Heart left ventricle (tissue), 16 donors: ENCODE measurements around the gene MGMT. TPM values are rescaled to one million over a fixed set of nuclear protein-coding genes. Genes with fewer than 3 reads are reported as not detected.

Source experiments
- ATAC-seq, 4 donors: fragments of 200-7000 bp; cut with Tn5 transposase; one replicate each; pipeline ENCODE4 v1.9.1; 2020 to 2022; ENCODE audit warnings: moderate library complexity in 4 of 4, mild to moderate bottlenecking in 3 of 4, moderate number of reproducible peaks in 1 of 4
- DNase-seq, 5 donors: peaks; one replicate each; pipeline ENCODE4 v3.0.0-alpha.2; 2020
- H3K27ac ChIP-seq, 12 donors: fragments of 200-600 bp; sonication (generic) in 4 of 12; one replicate each; pipeline versions ENCODE4 v1.5.0 to v1.8.0; 2016 to 2022; ENCODE audit warnings: mild to moderate bottlenecking in 2 of 12
- H3K27me3 ChIP-seq, 9 donors: fragments of 200-600 bp; sonication (generic) in 2 of 9; one replicate each; pipeline versions ENCODE4 v1.5.1 to v1.8.0; 2016 to 2022; ENCODE audit warnings: mild to moderate bottlenecking in 3 of 9
- H3K36me3 ChIP-seq, 9 donors: fragments of 200-600 bp; sonication (generic) in 2 of 9; one replicate each; pipeline versions ENCODE4 v1.5.0 to v1.8.0; 2018 to 2022; ENCODE audit warnings: mild to moderate bottlenecking in 2 of 9
- H3K4me1 ChIP-seq, 12 donors: fragments of 200-600 bp; sonication (generic) in 4 of 12; one replicate each; pipeline versions ENCODE4 v1.5.0 to v1.8.0; 2016 to 2022; ENCODE audit warnings: mild to moderate bottlenecking in 3 of 12
- H3K4me3 ChIP-seq, 12 donors: fragments of 200-600 bp; sonication (generic) in 4 of 12; one replicate each; pipeline versions ENCODE4 v1.5.0 to v1.8.0; 2017 to 2022; ENCODE audit warnings: mild to moderate bottlenecking in 9 of 12, moderate library complexity in 4 of 12
- H3K9me3 ChIP-seq, 12 donors: fragments of 200-600 bp; sonication (generic) in 4 of 12; one replicate each; pipeline versions ENCODE4 v1.5.0 to v1.8.0; 2016 to 2022; ENCODE audit warnings: mild to moderate bottlenecking in 1 of 12
- POLR2A ChIP-seq, 2 donors: fragments of 450-650 bp; IDR thresholded peaks; one replicate each; pipeline ENCODE4 v1.6.1; 2017; ENCODE audit warnings: antibody characterized with exemption in 2 of 2, mild to moderate bottlenecking in 2 of 2, moderate library complexity in 2 of 2
- WGBS, 4 donors: extraction: QIAGEN DNeasy Blood & Tissue Kit in 2 of 4; methylation state at CpG; one replicate each; pipeline versions ENCODE4 v1.1.5 to v1.1.7; 2013 to 2018; 5-methylcytosine and 5-hydroxymethylcytosine counted together
- intact Hi-C, 10 donors: fragments of 100-400 bp; cut with DNase I; formaldehyde crosslinking; loops; one replicate each; pipeline versions ENCODE4 v1.11.1 to v1.14.2; 2022
- polyA plus RNA-seq, 2 donors: library from polyadenylated mRNA; stranded (reverse); fragments of 200-250 nt; gene quantifications; one replicate each; pipeline ENCODE4 v1.2.3, GENCODE V29; 2013
- total RNA-seq, 9 donors: library from RNA; depleted of rRNA in 2 of 9; stranded (reverse); fragments of >200 nt in 2 of 9; fragmentation: NEBNext Ultra II Directional in 3 of 9; extraction: Animal tissue kit (Norgen Biotek cat#: 25700) in 3 of 9; gene quantifications; one replicate each; pipeline versions ENCODE4 v1.1.0 to v1.2.4, GENCODE V29; 2016 to 2023
- TF ChIP-seq, protein P1 (sequence below), 12 donors: fragments of 200-600 bp; sonication (generic) in 4 of 12; IDR thresholded peaks; one replicate each; pipeline versions ENCODE4 v1.5.0 to v1.8.0; 2018 to 2022; ENCODE audit warnings: antibody characterized with exemption in 12 of 12, mild to moderate bottlenecking in 5 of 12
- donor health status: ischemic (EF 13 %, LVEDD 7.1; RV severe dilation, severe dysfunction).
- donor health status: healthy with polysubstance abuse.
- donor health status: DM: no; HTN: yes; CAD: no.
- donor health status: DM: no; HTN: no; CAD: no.
- donor health status: ischemic (EF 25% LVEDD 6.9; RV normal size, moderate dysfunction).
- donor health status: ischemic (EF 25% LVEDD 5.7; RV mildly dilated, moderate dysfunction).
- donor health status: healthy.
- donor health status: DM: yes; HTN: yes; CAD: no.
- donor health status: ischemic (EF 35%, LVEDD 5.7; RV mildly dilated, moderate dysfunction).
- donor health status: nonischemic (EF 11% LVEDD 7.7; RV severe dilation, severe dysfunction).
- donor health status: DM: yes; HTN: yes; CAD: no.
- donor health status: PGD.
- donor health status: ischemic (EF 29% LVEDD 5.4; RV normal size, mild dysfunction).
- donor health status: nonischemic (EF 23%, LVEDD 6.1; RV moderate dilation, normal function).

The MGMT gene
- total and polyA plus RNA-seq, 11 donors: 6.2 to 25.3 (median 11.6) TPM

DNA sequence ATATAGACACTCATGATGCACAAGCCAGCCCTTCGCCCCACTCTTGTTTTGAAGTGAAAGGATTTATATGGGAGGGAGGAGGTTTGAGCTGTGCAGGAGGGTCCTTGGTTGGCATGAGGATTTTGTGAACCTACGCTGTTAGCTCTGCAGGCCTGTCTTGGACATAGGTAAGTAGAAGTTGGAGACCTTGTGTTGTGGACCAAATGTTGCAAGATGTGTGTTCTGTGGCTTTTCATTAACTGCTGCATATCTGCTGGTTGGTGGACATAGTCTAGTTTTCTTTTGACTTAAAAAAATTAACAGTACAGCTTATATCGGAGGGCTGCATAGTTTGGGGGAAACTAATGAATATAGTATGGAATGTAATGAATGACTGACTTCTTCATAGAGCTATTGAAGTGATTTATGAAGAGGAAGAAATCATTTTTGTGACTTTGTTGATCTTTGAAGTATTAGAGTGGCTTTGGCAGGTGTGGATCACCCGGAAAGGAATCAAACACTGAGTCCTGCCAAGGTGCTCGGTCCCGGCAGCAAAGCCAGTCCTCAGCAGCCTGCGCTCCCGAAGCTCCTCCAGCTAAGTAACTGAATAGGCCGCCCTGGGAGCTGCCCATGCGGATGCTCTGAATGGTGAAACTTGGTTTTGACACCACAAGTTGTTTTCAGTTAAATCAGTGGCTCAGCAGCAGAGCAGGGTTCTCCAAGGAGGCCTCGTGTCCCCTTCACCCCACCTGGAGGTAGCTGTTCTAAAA, 3.2 kb downstream of the MGMT start:
- 78 to 83% (median 78%) methylated on average over 10 to 11 of the region's 11 CpGs for WGBS, 4 donors
- intact Hi-C loops: loop anchor here in 1 of 10 donors (10.0 kb wide), 1 partner anchor 495 kb away; the partner anchor contains the start of gene EBF3

DNA sequence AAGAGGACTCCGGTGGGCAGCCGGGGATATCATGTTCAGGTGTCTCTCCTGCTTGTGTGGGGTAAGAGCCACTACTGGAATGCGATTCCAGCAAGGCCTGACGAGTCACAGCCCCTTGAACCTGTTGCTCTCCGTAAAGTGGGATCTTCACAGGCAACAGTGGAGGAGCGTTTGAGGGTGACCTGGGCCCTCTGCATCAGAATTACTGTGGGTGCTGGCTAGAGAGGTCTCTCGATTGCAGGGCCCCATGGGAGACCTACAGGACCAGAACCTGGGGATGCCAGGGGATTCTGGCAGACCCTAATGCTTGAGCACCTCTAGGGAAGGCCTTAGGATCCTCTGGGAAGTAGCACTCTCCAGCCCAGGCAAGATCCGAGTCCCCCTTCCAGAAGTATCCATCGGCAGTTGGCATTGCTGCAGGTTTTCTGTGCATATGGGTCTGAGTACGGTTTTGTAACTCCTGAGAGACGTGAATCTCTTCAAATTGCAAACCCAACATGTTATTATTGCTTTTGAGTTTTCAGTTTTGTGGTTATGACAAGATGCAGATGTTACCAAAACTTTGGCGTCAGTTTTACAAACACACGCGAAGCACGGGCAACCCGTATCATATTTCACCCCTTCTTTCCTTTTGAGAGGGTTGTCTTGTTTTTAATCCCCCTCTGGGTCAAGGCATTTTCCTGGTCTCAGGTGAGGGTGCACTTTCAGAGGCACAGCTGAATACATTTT, 4.6 kb downstream of the MGMT start:
- 91 to 97% (median 93%) methylated on average over 16 of the region's 16 CpGs for WGBS, 4 donors
- DNase-seq (no peak), ATAC-seq (no peak)
- intact Hi-C loops: loop anchor here in 1 of 10 donors (10.0 kb wide), 1 partner anchor 493 kb away; the partner anchor contains the start of gene EBF3
- Histone ChIP-seq H3K27me3 (no peaks in the 10 kb centered on the region), H3K36me3 (peaks cover 0 to 21% (median 0%) of the 10 kb centered on the region in 9 donors), H3K27ac (no peak overlapping the region), H3K4me3 (no peak overlapping the region), H3K9me3 (no peaks in the 10 kb centered on the region), H3K4me1 (peaks cover 0 to 13% (median 6%) of the 10 kb centered on the region in 12 donors)
- TF ChIP-seq, protein P1, sequence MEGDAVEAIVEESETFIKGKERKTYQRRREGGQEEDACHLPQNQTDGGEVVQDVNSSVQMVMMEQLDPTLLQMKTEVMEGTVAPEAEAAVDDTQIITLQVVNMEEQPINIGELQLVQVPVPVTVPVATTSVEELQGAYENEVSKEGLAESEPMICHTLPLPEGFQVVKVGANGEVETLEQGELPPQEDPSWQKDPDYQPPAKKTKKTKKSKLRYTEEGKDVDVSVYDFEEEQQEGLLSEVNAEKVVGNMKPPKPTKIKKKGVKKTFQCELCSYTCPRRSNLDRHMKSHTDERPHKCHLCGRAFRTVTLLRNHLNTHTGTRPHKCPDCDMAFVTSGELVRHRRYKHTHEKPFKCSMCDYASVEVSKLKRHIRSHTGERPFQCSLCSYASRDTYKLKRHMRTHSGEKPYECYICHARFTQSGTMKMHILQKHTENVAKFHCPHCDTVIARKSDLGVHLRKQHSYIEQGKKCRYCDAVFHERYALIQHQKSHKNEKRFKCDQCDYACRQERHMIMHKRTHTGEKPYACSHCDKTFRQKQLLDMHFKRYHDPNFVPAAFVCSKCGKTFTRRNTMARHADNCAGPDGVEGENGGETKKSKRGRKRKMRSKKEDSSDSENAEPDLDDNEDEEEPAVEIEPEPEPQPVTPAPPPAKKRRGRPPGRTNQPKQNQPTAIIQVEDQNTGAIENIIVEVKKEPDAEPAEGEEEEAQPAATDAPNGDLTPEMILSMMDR (IDR thresholded peaks at IDR 0.05): no peak
- no peak for TF ChIP-seq POLR2A (IDR thresholded peaks at IDR 0.05)

More for the DNA sequence above, 3.2 kb downstream of the MGMT start:
- ATAC-seq: no peak
- H3K4me1 ChIP-seq: peaks cover 0 to 18% (median 11%) of the 10 kb centered on the region in 12 donors
- peaks cover 0 to 21% (median 0%) of the 10 kb centered on the region in 9 donors for H3K36me3 ChIP-seq
- H3K4me3 ChIP-seq: no peak overlapping the region
- TF ChIP-seq, protein P1 (IDR thresholded peaks at IDR 0.05): no peak
- TF ChIP-seq POLR2A (IDR thresholded peaks at IDR 0.05): no peak
- H3K9me3 ChIP-seq: no peaks in the 10 kb centered on the region
- H3K27me3 ChIP-seq: no peaks in the 10 kb centered on the region
- DNase-seq: no peak
- no peak overlapping the region for H3K27ac ChIP-seq

DNA sequence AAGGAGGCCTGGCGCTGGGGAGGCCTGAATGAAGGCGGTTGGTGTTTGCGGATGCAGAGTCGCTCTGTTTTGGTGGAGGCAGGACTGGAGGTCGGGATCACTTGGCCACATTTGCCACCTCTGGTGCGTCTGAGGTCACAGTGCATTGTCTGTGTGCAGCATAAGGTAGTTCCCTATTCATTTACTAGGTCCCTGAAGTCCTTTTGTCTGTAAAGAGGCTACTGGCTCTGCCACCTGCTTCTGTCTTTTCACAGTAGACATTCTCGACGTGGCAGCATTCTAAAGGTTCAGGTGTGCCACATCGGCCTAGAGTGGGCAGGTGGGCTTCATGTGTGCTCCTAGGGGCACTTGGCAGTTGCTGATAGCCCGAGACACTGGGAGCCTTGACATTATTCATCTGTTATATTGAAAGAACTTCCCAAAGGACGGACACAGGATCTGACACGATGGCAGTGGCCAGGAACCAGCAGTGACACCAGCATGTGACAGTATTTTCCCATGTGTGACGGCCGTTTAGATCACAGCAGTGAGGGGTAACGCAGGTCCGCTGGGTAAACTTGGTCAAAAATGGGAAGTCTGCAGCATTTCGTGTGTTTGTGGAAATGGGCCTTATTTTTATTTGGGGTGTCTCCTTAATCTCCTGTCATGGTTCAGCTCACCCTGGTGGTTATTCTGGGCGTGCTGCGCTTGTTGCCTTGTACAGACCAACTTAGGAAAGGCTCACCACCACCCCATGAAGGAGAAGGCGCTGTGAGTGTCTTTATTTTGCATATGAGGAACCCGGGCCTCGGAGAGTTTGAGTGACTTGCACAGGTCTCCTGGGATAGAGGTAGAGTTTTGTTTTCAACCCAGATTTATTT, 5.9 kb downstream of the MGMT start:
- Histone ChIP-seq H3K4me1 (peaks cover 0 to 6% (median 0%) of the 10 kb centered on the region in 12 donors), H3K4me3 (no peak overlapping the region), H3K27ac (no peak overlapping the region), H3K9me3 (no peaks in the 10 kb centered on the region), H3K27me3 (no peaks in the 10 kb centered on the region), H3K36me3 (peaks cover 0 to 21% (median 0%) of the 10 kb centered on the region in 9 donors)
- 92 to 95% (median 93%) methylated on average over 22 of the region's 22 CpGs for WGBS, 4 donors
- intact Hi-C loops: loop anchor here in 1 of 10 donors (10.0 kb wide), 1 partner anchor 492 kb away; the partner anchor contains the start of gene EBF3
- no peak for DNase-seq
- ATAC-seq: no peak
- TF ChIP-seq, protein P1 (IDR thresholded peaks at IDR 0.05): no peak
- no peak for TF ChIP-seq POLR2A (IDR thresholded peaks at IDR 0.05)
